SIG-M5 treated with dmso at 0.1 percent for 504 hours (cell line): ENCODE measurements around the gene PRTFDC1.

Experiments
- DNase-seq: peaks from one replicate; lab custom pipeline; 2025; ENCODE audit not compliant: unreplicated experiment; lab: John Stamatoyannopoulos, UW

PRTFDC1 gene

GRCh38 chr10:24908793-24909423 lies 43.5 kb downstream of the PRTFDC1 start:
- no peak for DNase-seq

- DNase-seq: no peak
These were observed 44.5 kb downstream of the PRTFDC1 start for GRCh38 chr10:24907956-24908355.

- no peak for DNase-seq
These were observed 46.0 kb downstream of the PRTFDC1 start for GRCh38 chr10:24906372-24906771.

GRCh38 chr10:24904824-24905223 lies 47.6 kb downstream of the PRTFDC1 start:
- DNase-seq: no peak

- DNase-seq: no peak
These were observed 50.0 kb downstream of the PRTFDC1 start for GRCh38 chr10:24902400-24902728.

- no peak for DNase-seq
These were observed 50.6 kb downstream of the PRTFDC1 start for GRCh38 chr10:24901686-24902399.

GRCh38 chr10:24900888-24901685 lies 51.3 kb downstream of the PRTFDC1 start:
- DNase-seq: peak; percentile 21

GRCh38 chr10:24899571-24899970 lies 52.8 kb downstream of the PRTFDC1 start:
- no peak for DNase-seq

- DNase-seq: no peak
These were observed 53.9 kb downstream of the PRTFDC1 start for GRCh38 chr10:24898501-24898900.

- no peak for DNase-seq
These were observed 55.0 kb downstream of the PRTFDC1 start for GRCh38 chr10:24897326-24897926.

- DNase-seq: no peak
These were observed 57.7 kb downstream of the PRTFDC1 start for GRCh38 chr10:24894728-24895127.

- no peak for DNase-seq
These were observed 58.1 kb downstream of the PRTFDC1 start for GRCh38 chr10:24894309-24894708.

- no peak for DNase-seq
These were observed 59.3 kb downstream of the PRTFDC1 start for GRCh38 chr10:24893127-24893526.

GRCh38 chr10:24891823-24892222 lies 60.6 kb downstream of the PRTFDC1 start:
- no peak for DNase-seq

GRCh38 chr10:24889639-24890038 lies 62.8 kb downstream of the PRTFDC1 start:
- DNase-seq: no peak

- DNase-seq: no peak
These were observed 64.6 kb downstream of the PRTFDC1 start for GRCh38 chr10:24887855-24888231.

- peak; percentile 27 for DNase-seq
These were observed 66.1 kb downstream of the PRTFDC1 start for GRCh38 chr10:24886290-24886680.

GRCh38 chr10:24885551-24886289 lies 66.7 kb downstream of the PRTFDC1 start:
- no peak for DNase-seq

GRCh38 chr10:24884793-24885192 lies 67.6 kb downstream of the PRTFDC1 start:
- DNase-seq: no peak

GRCh38 chr10:24884316-24884715 lies 68.1 kb downstream of the PRTFDC1 start:
- DNase-seq: no peak

GRCh38 chr10:24883176-24883575 lies 69.2 kb downstream of the PRTFDC1 start:
- DNase-seq: no peak
